HG02571 (cell line): ENCODE measurements around the gene FEZF1.
"Not testable (repeated sequence)": the region's sequence is repeated elsewhere in the genome, so short reads cannot be mapped to it uniquely, and the experiment has no call there.

ENCODE experiments used
- ATAC-seq: cut with Tn5 transposase; IDR thresholded peaks from one replicate; pipeline ENCODE4 v1.9.1; 2021; ENCODE audit warnings: mild to moderate bottlenecking, moderate library complexity; ENCODE audit not compliant: unreplicated experiment

FEZF1 gene

DNA sequence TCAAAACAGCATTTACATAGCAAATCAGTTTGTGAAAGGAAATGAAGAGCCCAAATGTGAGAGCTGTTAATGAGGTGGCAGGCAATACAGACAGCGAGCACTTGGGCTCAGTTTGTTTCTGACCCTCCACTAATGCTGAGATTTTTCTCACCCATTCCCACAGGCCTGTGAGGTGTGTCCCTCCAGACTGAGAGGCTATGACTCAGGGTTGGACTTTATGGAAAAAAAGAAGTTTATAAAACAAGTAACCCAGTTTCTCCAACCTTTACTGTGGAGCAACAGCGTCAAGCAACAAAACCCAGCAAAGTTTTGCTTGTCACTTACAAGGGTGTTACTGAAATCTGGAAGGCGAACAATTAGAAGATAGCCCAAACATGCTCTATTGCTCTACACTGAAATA lies 4.9 kb upstream of the FEZF1 start:
- no peak for ATAC-seq

DNA sequence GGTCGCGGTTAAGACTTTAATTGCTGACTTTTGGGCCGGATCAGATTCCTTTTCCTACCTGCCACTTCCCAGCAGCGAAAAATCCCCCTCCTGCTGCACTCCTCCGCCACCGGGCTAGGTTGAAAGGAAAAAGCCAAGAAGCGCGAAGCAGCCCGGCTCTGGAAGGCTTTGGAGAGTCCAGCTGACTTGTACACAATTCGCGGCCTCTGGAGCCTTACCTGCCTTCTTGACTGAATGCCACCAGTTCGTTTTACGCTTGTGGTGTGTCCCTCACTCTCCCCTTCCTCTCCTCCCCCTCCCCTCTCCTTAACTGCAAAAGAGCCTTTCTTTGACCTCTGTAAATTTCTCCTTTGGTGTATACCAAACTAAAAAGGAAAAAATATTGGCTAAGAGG lies 2.7 kb upstream of the FEZF1 start:
- no peak for ATAC-seq

GRCh38 chr7:122306320-122307227 lies 2.0 kb upstream of the FEZF1 start:
- no peak for ATAC-seq

GRCh38 chr7:122305475-122306319 lies 1.1 kb upstream of the FEZF1 start:
- ATAC-seq = no peak

- ATAC-seq = no peak
Measured at GRCh38 chr7:122304996-122305421, 459 bp upstream of the FEZF1 start.

DNA sequence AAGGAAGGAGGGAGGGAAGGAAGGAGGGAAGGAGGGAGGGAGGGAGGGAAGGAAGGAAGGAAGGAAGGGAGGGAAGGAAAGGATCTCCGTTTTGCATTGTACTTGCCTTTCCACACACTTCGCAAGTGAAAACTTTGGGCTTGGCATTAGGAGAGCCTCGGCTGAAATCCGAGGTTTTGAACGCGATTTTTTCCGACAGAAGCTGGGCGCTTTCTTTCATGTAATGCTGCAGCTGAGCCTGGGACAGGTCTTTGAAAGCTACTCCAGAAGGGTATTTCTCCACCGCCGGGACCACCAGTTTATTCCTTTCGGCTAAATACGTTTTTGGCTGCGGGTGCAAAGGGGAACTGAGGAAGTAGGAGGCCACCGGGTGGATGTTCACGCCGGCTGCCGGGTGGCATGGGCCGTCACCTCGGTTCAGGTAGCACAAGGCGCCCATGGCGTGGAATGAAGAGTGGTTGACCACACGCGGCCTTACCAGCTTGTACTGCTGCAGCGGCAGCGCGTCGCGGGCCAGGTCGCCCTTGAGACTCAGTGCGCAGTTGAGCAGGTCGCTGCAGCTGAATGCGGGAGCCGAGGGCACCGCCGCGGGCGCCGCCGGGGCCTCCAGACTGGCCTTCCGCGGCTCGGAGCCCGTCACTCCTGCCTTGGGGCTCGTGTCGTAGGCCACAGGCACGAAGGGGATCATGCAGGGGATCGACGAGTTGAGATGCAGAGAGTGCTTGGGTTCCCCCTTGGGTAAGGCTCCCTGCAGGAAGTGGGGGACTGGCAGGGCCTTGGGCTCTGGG lies 825 bp downstream of the FEZF1 start:
- no peak for ATAC-seq

DNA sequence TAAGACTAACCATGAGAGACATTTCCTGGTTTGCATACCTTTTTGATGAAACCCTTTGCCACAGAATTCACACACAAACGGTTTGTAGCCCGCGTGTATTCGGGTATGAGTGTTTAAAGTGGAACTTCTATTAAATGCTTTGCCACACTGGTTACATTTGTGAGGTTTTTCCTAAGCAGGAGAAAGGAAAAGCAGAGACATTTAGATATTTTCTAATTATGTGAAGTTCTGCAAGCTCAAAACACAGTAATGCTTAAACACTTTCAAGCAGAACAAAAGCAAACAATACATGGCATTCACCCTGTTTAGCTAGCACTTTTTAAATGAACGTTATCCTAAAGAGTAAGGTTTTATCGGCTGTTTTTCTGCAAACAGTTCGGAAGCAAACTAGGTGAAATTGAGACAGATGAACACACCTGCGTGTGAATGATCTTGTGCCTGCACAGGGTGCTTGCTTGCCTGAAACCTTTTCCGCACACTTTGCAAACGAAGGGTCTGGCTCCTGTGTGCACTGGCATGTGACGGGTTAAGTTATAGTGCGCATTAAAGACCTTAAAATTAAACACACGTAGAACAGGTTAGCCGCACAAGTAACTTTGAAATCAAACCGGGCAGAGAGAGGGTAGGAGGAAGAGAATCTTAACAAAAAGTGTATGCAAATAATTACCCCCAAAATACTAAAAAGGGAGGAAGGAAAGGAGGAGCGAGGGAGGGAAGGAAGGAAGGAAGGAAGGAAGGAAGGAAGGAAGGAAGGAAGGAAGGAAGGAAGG lies 1.6 kb downstream of the FEZF1 start:
- no peak for ATAC-seq

DNA sequence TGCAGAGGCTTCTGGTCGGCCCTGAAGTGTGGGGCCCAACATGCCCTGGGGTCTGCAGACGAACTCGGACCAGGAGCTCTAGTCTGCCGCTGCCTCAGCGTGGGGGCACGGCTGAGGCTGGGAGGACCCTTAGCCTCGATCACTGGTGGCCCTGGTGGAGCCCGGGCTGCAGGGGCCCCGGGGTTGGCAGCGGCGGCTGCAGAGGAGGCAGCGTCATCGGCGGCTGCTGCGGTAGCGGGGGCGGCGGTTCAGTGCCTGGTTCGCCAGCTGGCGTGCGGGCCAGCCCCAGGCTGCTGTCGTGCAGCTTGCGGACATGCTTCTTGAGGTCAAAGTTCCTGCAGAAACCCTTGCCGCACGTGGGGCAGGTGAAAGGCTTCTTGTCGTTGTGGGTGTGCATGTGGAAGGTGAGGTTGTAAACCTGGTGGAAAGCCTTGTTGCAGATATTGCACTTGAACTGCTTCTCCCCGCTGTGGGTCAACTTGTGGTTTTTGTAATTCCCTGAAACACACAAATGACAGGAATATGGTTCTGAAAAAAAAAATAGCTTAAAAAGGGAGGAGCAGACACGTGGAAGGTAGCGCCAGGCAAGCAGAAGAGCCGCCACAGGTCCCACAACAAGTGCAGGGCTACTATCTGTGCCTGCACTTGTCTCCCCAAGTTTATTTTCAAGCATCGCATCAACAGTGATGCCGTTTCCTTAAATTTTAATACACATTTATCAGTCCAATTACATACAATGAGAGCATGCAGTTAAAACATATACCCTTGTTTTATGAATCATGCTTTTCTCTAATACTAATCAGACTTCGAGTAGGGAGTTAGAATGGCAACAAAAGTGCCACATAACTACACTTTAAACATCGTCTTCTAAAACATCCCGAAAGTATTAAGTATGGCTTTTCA lies 2.4 kb downstream of the FEZF1 start:
- ATAC-seq = no peak

DNA sequence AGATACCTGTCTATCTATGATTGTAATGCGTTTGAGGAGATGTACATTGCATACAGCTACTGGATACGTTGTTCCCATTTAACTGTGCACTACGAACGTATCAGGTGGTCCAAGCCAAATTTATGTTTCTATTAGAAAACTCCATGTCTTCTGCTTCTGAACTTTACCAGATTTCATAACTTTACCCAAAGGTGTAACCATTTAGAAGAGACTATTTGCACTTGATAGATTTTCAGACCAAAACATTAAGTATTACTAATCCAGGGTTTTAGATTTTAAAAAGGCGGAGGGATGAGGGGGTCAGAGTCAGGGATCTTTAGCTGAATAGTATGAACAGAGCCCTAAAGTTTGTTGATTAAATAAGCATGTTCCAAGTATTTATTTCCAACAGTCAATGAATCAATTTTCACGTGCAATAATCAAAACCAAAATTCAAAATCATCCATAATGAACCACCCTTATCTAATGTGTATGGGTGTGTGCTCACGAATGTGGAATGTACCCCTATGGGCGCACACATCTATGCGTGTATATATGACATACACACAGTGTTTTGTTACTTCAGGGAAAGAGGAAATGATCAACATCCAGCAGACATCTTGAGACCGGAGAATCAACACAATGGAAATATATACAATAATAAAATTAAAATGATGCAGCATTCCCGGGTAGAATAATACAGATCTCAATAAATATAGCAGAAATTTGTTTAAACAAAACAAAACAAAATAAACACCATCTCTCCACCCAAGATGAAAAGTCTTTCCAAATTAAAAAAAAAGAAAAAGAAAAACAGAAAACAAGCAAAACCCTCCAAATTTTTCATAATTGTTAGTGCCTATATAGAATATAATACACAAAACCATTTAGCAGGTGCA lies 3.4 kb downstream of the FEZF1 start:
- no peak for ATAC-seq

GRCh38 chr7:122300211-122300932 lies 4.2 kb downstream of the FEZF1 start:
- no peak for ATAC-seq

DNA sequence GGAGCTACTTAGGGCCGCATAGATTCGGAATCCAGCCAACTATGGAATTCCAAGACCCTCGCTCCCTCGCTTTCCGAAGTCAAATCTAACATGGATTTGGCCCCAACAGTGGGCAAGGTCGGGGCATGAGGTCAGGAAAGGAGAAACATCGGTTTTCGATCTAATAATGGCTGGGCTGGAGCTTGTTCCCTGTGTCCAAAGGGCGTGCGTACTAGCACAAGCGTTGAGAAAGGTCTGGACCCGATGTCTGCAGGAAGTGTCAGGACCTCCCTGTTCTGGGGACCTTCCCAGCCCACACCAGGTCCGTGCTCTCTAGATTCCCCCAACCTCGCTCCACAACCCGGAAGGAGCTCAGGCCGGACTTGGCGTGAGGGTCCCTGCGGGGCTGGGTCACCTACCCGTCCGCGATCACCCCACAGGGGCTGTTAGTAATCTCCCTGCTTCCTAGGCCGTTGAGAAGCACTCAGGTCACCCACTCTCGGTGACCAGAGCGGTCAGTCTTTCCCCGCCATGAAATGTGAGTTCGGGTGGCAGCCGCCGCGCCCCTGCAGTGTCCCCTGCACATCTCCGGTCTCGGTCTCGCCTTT lies 4.8 kb downstream of the FEZF1 start:
- no peak for ATAC-seq

- ATAC-seq = no peak
Measured at GRCh38 chr7:122298618-122299017, 5.9 kb downstream of the FEZF1 start.

DNA sequence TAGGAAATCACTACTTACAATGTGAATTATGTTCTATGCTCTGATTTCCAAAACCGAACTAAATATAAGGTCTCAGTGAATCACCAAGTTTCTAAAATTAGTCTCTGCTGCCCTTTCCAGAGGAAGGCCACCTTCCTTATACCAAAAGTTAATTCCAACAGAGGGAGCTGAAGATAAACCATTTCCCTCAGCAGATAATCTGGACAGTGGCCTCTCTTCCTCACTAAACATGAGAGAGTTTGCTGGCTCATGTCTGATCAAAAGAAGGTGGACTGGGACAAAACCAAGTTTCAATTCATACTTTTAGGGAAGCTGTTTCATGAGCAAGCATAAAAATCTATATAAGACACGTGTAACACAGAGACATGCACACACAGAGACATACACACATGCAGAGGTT lies 6.4 kb downstream of the FEZF1 start:
- no peak for ATAC-seq

GRCh38 chr7:122291189-122291588 lies 13.4 kb downstream of the FEZF1 start:
- no peak for ATAC-seq

DNA sequence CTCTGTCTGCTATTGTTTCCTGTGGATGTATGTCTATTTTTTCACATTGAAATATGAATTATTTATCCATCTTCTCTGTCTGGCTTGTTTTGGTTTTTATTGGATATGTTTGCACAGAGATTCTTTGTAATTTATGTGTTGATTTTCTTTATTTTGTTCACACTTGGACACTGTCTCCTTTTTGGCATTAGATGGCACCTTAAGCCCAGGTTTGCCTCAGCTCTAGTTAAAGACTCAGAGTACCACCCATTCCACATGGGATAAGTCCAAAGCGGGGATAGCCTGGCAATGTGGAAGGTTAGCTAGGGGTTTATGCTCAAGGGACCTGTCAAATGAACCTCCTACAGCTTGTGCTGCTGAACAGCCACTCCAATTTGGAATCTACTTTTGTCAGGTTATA lies 14.1 kb downstream of the FEZF1 start:
- no peak for ATAC-seq

GRCh38 chr7:122289426-122289825 lies 15.1 kb downstream of the FEZF1 start:
- ATAC-seq = no peak

DNA sequence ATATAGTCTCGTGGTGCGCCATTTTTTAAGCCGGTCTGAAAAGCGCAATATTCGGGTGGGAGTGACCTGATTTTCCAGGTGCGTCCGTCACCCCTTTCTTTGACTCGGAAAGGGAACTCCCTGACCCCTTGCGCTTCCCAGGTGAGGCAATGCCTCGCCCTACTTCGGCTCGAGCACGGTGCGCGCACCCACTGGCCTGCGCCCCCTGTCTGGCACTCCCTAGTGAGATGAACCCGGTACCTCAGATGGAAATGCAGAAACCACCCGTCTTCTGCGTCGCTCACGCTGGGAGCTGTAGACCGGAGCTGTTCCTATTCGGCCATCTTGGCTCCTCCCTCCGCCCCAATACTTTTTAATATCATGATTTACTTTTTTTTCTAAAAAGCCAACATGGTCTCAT lies 19.9 kb downstream of the FEZF1 start:
- ATAC-seq = not testable (repeated sequence)
